Suppressor macrophage (primary cell): ENCODE data around the gene TMEM259.

Experiments
- DNase-seq, 4 experiments: peaks; one replicate each; pipeline ENCODE4 v3.0.0-alpha.2; 2020 to 2022

The TMEM259 gene

DNA sequence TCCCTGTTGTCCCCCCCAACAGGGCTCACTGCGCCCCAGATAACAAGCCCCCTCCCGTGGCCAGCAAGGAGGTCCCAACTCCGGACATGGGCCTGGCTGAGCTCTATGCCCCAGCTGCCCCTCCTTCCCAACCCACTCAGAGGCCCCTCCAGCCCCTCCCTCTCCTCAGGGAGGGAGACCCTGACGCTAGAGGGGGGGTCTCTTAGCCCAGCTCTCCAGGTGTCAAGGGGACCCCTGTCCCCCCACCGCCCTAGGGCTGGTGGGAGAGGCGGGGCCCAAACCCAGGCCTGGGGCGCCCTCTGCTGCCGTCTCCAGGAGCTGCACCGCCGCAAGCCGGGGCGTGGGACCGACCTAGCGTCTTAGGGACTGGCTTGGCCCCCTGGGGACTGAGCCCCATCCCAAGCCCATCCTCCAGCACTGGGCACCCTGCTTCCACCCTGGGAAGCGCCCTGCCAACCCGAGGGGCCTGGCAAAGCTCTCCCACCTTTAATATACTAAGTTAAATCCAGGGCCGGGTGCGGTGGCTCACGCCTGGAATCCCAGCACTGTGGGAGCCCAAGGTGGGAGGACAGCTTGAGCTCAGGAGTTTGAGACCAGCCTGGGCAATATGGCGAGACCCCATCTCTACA is 19.3 kb downstream of the TMEM259 start:
- DNase-seq: peak; percentile 53 to 82 (median 76)

DNA sequence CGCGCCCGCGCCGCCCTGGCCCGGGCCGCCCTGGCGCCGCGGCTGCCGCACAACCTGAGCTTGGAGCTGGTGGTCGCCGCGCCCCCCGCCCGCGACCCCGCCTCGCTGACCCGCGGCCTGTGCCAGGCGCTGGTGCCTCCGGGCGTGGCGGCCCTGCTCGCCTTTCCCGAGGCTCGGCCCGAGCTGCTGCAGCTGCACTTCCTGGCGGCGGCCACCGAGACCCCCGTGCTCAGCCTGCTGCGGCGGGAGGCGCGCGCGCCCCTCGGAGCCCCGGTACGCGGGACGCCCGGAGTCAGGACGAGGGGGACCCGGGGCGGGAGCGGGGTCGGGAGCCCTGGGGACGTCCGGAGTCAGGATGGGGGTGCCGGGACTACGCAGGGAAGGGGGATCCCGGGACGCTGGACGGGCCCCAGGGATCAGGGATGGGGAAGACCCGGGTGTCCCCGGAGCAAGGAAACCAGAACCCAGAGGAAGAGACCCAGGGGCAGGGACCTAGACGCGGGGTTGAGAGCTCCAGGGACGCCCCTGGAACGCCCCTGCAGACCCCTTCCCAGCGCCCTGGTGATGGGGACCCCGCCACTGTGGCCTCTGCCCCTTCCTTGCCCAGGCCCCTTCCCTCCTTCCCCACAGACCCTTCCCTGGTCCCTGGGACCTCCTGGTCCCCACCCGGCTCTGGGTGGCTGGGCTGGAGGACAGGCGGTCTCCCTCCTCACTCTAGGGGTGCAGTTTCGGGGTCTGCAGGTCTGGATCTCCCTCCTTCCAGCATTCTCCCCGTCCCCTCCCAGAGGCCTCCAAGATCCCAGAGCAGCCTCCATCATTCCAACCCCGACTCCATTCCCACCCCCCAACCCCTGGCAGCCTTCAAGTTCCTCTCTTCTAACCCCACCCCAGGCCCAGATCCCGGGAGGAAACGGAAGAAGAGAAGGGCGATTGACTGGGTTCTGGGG is 20.1 kb downstream of the TMEM259 start:
- DNase-seq: peak in 3 of 4 experiments; percentile 21 to 43 (median 31)

DNA sequence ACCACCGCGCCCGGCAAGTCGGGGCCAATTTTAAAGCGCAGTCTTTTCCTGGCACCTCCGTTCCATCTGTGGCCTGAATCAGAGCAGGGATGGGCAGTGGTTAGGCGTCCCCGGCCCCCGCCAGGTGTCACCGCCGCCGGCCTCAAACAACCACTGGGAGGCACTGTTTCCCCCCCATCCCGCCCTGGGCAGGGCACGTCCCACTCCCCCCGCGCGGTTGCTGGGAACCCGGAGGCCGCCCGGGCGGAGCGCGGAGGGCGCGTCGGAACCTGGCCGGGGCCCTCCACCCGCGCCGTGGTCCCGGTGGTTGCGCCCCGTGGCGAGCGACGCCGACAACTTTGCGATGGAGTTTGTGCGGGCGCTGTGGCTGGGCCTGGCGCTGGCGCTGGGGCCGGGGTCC is 20.8 kb downstream of the TMEM259 start, which contains the start of gene GRIN3B:
TSS of gene GRIN3B (plus strand) at position 325 of the 400 bp plus-strand sequence. CDS start at position 344, 19 bp downstream.
- DNase-seq: peak; percentile 52 to 83 (median 64)

DNA sequence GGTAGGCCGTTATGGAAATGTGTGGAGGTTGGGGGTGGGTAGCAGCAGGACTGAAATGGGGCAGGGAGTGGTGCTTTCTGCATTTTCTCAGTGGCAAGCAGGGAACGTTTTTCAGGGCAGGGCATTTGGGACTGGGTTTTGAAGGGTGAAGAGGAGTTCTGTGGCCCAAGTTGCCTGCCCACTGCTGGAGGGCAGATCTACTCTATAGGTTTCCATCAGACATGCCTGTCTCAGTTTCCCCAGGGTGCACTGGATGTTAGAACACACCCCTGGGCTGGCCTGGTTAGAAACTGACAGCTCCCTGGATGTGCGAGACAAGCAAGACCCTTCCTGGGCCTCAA is 21.6 kb downstream of the TMEM259 start:
- no peak for DNase-seq

DNA sequence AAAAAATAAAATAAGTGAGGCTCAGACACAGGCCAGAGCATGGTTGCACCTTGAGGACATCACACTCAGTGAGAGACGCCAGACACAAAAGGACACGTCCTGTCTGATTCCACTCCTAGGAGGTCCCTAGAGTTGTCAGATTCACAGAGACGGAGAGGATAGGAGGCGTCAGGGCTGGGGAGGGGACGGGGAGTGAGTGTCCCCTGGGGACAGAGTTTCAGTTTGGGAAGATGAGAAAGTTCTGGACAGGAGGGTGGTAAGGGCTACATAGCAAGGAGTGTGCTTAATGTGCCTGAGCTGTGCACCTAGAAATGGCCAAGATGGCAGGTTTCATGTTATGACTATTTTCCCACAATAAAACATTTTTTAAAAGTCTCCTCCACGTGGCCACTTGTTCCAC is 22.9 kb downstream of the TMEM259 start:
- DNase-seq: no peak

DNA sequence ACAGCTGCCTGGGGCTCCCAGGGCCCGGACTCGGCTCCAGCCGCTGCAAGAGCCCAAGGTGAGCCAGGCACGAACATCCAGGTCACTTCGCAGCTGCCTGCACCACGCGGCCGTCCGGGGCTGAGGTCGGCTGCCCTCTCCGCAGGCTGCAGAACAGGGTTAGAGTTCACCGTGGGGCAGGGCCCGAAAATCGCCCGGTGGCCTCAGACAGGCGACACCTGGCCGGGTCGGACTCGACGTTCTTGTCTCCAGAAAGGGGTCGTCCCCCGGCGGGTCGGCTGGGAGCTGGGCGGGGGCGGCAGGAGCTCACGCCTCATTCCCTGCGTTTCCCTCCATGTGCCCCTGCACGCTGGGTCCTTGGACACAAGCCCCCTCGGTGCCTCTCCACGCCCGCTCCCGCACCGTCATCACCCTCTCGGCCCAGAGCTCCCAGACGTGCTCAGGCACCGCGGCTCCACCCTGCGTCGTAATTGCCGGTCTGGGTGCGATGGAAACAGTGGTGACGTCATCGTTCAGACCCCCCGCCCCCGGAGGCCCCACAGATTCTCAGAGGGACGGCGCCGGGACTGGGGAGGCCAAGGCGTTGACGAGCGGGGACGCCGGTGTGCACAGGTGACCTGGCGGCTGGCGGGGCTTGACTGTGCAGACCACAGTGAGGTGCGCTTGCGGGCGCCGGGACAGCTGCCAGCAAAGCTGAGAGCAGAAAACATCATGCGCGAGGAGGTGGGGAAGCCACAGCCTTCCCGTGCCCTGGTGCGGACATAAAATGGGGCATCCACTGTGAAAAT is 24.7 kb downstream of the TMEM259 start:
- peak in 1 of 4 experiments; percentile 28 for DNase-seq

DNA sequence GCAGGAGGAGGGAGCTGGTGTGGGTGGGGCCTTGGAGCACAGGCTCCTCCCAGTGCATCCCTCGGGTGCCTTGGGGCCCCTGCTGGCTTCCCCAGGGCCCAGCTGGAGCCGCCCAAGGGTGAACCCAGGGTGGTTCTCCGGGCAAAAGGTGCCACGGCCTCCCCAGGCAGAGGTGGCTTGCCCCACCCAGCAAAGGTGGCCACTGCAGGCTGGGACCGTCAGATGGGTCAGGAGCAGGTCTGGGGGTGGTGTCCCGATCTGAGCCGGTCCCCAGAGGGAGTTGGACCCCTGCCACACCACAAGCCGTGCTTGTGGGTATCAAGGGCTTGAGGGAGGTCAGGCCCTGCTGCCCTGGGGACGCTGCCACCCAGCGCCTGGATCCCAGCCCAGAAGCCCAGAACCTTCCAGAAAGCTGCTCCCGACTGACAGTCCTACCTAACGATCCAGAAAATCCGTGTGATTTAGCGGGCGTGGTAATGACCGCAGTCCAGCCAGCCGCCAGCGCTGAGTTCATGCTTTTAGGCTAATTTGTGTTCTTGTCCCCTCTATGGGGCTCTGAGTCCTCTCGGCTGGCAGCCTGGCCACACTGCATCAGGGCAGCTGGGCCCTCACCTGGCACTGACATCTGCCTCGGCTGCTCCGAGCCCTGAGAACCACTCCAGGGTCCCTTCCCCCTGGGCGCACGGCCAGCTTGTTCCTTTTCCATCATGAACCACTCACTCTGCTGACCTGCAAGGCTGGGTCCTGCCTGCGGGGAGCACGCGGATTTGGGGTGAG is 25.7 kb downstream of the TMEM259 start:
- DNase-seq: no peak

DNA sequence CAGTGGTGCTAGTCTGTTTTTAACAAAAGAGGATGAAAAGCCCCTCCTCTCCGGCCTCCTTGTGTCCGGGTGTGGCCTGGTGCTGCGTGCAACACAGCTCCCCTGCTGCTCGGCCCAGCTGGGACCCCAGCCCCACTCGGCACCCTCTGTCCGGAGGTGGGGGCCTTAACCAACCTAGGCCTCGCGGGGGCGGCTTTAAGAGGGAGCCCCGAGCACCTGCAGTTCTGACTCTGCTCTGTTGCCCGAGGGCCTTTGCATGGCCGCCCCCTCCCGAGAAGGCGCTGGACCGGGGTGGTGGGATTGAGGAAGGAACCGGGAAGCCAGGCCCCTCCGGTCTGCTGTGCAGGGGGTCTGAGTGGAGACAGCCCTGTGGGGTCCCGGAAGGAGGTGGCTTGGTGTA is 26.4 kb downstream of the TMEM259 start:
- no peak for DNase-seq

DNA sequence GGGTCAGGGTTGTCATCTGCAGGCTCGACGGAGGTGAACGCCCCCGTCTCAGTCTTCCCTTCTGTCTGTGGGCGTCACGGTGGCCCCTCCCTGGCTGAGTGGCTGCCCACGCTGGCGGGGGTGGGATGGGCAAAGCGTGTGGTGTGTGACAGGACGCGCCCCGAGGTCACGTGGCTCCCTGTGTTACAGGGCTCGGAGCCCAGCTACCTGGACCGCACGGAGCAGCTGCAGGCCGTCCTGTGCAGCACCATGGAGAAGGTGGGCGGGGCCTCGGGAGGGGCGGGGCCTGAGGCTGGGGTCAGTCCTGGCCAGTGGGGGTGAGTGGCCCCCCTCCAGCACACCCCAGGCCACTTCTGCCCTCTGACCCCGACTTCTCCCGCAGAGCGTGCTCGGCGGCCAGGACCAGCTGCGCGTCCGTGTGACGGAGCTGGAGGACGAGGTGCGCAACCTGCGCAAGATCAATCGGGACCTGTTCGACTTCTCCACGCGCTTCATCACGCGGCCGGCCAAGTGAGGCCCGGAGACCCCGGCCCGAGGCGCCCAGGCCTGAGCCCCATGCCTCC is 27.0 kb downstream of the TMEM259 start:
- no peak for DNase-seq

DNA sequence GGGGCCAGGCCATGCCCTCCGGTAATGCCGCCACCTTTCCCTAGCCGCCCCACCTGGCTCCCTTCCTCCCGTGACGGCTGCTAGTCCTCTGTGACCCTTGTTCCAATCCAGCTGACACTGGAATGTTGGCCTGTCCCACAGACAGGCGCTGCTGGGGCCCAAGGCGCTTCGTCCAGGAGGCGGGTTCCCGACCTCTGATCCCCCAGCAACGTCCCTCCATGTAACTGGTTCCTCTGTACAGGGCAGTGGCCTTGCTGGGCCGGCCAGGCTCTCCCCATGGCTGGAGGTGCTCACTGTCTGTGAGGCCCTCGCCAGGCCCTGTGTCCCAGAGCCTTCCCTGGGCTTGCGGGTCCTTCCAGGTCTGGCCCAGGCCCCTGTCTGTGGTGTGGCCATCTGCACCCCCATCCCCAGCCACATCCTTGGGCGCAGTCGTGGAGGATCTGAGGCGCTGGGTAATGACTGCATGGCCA is 27.5 kb downstream of the TMEM259 start:
- no peak for DNase-seq

DNA sequence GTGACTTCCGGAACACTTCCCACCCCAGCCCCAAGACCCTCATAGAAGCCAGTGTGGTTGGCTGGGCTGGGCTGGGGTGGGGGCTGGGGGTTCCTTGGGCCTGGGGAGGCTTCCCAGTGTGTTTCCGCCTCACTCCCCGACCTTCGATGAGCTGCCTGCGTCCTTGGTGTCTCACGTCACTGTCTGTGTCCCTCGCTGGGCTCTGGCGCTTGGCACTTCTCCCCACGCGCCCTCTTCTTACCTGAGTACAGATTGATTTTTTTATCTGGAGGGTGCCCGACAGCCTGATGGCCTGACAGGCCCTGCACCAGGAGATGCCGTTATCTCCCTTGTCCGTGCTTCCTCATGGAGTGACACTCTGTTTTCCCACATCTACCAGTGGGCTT is 28.3 kb downstream of the TMEM259 start:
- DNase-seq: no peak

DNA sequence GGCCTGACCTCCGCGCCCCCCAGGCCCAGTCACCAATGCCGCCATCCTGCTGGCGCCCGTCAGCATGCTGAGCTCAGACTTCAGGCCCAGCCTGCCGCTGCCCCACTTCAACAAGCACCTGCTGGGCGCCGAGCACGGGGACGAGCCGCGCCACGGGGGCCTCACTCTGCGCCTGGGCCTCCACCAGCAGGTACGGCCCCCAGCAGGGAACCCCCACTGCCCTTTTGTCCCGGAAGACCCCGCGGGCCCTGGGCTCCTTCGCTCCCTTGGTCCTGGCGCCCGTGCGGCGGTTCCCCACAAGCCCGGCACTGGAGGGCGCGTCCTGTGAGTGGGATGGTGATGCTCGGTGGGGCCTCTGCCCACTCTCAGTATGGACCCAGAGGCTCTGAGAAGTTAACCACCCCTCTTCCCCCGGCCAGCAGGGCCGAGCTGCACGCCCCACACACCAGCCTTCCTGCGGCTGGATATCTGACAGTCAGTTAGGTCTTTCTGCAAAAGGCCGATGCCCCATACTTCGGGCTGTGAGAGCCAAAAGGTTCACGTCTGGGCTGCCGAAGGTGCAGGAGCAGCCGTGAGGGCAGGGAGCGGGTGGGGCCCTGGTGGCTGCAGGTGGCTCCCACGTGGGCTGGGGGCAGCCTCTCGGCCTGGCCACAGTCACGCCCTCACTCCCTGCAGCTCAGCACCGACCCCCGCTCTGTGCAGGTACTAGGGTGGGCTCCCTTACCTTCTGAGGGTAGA is 28.8 kb downstream of the TMEM259 start:
- no peak for DNase-seq

DNA sequence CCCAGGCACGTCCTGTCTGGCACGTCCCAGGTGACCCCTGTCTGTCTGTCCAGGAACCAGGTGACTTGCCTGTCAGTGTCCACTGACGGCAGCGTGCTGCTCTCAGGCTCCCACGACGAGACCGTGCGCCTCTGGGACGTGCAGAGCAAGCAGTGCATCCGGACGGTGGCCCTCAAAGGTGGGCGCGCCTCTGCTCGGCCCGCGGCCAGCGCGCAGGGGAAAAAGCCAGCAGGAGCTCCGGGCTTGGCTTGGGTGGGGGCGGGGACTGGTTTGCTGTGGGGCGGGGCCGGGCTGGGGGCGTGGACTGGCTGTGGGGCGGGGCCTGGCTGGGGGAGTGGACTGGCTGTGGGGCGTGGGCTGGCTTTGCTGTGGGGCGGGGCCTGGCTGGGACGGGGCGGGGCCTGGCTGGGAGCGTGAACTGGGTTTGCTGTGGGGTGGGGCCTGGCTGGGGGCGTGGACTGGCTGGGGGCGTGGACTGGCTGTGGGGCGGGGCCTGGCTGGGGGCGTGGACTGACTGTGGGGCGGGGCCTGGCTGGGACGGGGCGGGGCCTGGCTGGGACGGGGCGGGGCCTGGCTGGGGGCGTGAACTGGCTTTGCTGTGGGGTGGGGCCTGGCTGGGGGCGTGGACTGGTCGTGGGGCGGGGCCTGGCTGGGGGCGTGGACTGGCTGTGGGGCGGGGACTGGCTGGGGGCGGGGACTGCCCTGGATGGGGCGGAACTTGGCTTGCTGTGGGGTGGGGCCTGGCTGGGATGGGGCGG is 29.6 kb downstream of the TMEM259 start:
- DNase-seq: peak; percentile 10 to 65 (median 32)

DNA sequence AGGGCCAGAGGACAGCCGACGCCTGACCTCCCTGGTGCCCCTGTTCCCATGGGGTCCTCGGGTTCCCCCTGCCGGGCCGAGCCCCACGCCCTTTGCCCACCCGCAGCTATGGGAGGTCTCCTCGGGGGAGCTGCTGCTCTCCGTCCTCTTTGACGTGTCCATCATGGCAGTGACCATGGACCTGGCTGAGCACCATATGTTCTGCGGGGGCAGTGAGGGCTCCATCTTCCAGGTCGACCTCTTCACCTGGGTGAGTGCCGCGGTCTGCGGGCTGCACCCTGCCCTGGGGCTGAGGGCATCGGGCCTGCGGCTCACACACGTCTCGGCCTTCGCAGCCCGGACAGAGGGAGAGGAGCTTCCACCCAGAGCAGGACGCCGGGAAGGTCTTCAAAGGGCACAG is 30.2 kb downstream of the TMEM259 start:
- DNase-seq: no peak

DNA sequence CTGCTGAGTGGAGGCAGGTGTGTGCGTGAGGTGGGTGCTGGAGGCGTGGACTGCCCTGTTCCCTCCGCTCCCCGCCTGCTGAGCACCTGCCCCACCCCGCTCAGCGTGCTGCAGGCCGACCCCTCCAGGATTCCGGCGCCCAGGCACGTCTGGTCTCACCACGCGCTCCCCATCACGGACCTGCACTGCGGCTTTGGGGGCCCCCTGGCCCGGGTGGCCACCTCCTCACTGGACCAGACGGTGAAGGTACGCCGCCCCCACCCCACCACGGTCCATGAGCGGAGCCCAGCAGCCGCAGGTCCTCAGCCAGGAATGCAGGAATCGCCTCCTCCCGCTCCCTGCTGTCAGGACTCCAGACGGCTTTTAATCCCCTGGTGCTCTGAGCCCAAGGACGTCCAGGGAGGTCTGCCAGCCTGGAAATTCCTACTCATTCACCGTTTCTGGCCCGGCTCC is 30.8 kb downstream of the TMEM259 start:
- DNase-seq: no peak

DNA sequence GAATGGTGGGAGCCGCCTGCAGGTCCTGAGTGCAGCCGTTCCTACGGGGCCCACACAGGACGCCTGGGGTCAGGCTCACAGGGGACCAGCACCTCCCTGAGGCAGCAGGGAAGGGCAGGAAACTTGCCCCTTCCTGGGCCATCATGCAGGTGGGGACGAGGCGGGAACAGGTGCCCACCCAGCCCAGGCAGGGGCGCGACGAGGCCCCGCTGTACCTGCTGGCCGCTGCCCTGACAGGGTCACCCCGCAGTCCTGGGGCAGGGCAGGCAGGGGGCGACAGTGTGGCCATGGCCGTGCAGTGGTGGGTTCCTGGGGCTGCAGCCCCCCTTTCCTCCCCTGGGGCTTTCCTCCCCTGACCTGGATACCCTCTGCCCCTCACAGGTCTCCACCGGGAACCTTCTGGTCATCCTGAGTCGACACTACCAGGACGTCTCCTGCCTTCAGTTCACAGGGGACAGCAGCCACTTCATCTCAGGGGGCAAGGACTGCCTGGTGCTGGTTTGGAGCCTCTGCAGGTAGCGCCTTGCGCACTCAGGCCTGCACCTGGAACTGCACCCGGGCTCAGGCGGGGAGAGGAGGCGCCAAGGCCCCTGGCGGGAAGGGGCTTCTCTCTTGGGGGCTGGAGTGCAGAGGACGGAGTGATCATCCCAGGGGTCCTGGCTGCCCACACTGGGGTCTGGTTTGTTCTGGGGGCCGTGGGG is 31.4 kb downstream of the TMEM259 start:
- DNase-seq: no peak

DNA sequence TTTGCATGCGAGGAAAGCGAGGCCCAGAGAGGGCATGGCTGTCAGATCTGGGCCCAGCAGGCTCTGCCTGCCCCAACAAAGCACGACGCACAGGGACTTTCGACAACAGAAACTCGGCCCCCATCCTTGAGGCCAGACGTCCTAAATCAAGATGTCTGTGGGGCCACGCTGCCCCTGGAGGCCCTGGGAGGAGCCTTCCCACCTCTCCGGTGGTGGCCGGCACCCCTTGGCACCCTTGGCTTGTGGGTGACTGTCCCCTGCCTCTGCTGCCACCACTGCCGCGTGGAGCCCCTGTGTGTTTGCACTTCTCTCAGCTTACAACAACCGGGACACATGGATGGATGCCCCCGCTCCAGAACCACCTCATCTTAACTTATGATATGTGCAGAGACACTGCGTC is 32.4 kb downstream of the TMEM259 start:
- no peak for DNase-seq

DNA sequence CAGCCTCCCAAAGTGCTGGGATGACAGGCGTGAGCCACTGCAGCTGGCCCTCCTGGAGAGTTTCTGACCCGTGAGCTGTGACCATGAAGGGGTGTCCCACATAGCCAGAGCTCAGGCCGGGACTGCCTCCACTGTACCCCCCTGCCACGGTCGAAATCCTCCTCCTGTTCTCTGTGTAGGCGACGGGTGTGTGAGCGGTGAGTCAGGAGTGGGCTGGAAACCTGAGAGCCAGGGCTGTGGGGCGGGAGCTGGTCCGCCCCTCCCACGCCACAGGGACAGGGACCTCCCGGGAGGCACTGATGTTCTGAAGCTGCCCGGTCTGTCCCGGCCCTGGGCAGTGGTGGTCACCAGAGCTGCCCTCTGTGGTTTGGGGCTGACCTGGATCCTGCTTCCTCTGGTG is 32.8 kb downstream of the TMEM259 start:
- DNase-seq: no peak

DNA sequence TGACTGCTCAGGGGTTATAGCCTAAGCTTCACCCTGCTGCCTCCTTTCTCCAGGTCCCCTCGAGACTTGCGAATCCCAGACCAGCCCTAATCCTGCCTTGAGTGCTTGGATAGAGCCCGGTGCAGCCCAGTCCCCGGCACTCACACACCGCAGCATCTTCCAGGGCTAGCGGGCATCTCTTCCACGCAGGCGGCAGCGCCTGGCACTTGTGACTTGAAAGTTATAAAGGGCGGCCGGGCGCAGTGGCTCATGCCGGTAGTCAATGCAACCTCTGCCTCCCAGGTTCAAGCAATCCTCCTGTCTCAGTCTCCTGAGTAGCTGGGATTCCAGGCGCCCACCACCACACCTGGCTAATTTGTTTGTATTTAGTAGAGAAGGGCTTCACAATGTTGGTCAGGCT is 34.8 kb downstream of the TMEM259 start:
- no peak for DNase-seq
